OCI-LY7 (cell line): Measurements from ENCODE around the gene INA.
A peak's percentile ranks its signal among the peaks of the same experiment; 100 is the strongest.

Source experiments
- EZH2phosphoT487 ChIP-seq: fragments of 200-600 bp; sonication (generic); IDR thresholded peaks from 2 replicates; pipeline ENCODE4 v1.6.1; 2018; ENCODE audit warnings: low read depth, borderline replicate concordance, mild to moderate bottlenecking, mixed run types, antibody characterized with exemption, low read length, moderate library complexity, mixed read lengths
- TF ChIP-seq, protein P1 (sequence below): fragments of 200-600 bp; sonication (generic); conservative IDR thresholded peaks from 2 replicates; pipeline ENCODE4 v1.5.1; 2014; ENCODE audit warnings: mild to moderate bottlenecking, antibody characterized with exemption, low read length, moderate library complexity, mixed read lengths

DNA sequence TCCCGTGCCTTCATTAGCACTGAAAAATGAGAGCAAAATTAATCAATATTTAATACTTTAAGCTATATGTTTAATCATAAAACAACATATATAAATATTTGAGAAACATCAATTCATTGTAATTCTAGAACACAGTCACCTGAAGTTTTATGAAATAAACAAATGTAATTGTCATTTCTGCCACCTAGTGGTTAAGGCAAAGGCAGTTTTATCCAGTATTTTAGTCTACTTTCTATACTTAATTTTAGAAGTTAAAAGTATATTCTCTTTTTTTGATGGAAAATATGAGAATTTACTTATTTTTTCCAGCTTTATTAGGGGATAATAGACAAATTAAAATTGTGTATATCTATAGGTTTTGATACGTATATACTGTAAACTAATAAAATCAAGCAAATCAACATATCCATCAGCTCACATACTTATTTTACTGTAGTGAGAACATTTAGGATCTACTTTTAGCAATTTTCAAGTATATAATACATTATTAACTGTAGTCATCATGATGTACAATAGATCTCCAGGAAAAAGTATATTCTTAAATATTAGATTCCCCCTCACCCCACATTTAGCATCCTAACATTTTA, 57.1 kb downstream of the INA start:
- TF ChIP-seq, protein P1, sequence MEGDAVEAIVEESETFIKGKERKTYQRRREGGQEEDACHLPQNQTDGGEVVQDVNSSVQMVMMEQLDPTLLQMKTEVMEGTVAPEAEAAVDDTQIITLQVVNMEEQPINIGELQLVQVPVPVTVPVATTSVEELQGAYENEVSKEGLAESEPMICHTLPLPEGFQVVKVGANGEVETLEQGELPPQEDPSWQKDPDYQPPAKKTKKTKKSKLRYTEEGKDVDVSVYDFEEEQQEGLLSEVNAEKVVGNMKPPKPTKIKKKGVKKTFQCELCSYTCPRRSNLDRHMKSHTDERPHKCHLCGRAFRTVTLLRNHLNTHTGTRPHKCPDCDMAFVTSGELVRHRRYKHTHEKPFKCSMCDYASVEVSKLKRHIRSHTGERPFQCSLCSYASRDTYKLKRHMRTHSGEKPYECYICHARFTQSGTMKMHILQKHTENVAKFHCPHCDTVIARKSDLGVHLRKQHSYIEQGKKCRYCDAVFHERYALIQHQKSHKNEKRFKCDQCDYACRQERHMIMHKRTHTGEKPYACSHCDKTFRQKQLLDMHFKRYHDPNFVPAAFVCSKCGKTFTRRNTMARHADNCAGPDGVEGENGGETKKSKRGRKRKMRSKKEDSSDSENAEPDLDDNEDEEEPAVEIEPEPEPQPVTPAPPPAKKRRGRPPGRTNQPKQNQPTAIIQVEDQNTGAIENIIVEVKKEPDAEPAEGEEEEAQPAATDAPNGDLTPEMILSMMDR = peak; percentile 94
- no peak for TF ChIP-seq EZH2phosphoT487
